HUES64 (cell line): ENCODE measurements around the gene EIF2B4.
"Not testable (repeated sequence)": the region's sequence is repeated elsewhere in the genome, so short reads cannot be mapped to it uniquely, and the experiment has no call there.

Experiments
- H3K27ac ChIP-seq: 2 replicates; pipeline ENCODE4 v1.7.0; 2013; ENCODE audit warnings: low read depth, low read length, inconsistent platforms
- H3K27me3 ChIP-seq: 2 replicates; pipeline ENCODE4 v1.6.1; 2013; ENCODE audit warnings: mild to moderate bottlenecking, low read length; ENCODE audit not compliant: insufficient read depth
- H3K36me3 ChIP-seq: 2 replicates; pipeline ENCODE4 v1.6.1; 2013; ENCODE audit warnings: mild to moderate bottlenecking, low read length; ENCODE audit not compliant: insufficient read depth
- H3K4me1 ChIP-seq: 2 replicates; pipeline ENCODE4 v1.6.1; 2013; ENCODE audit warnings: mild to moderate bottlenecking, low read length, moderate library complexity; ENCODE audit not compliant: insufficient read depth
- H3K4me3 ChIP-seq: 2 replicates; pipeline ENCODE4 v1.5.1; 2013; ENCODE audit warnings: mild to moderate bottlenecking, low read length, moderate library complexity
- H3K9ac ChIP-seq: 2 replicates; pipeline ENCODE4 v1.6.1; 2013; ENCODE audit warnings: mild to moderate bottlenecking, low read depth, low read length
- H3K9me3 ChIP-seq: 2 replicates; pipeline ENCODE4 v1.6.1; 2013; ENCODE audit warnings: low read depth, low read length; ENCODE audit not compliant: insufficient read depth
- WGBS: fragments of 150-250, 120-280 bp; methylation state at CpG from one replicate; pipeline ENCODE4 v1.1.7; 2013; ENCODE audit warnings: missing lambda C conversion rate; 5-methylcytosine and 5-hydroxymethylcytosine counted together

Gene EIF2B4

DNA sequence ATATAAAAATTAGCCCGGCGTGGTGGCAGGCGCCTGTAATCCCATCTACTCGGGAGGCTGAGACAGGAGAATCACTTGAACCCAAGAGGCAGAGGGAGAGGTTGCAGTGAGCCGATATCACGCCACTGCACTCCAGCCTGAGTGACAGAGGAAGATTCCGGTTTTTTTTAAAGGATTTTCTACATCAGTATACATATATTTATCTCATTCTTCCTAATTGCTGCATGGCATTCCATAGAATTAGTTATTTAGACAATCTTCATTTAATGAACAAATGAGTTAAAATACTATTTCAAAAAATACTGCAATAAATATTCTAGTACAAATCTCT lies 15.6 kb downstream of the EIF2B4 start:
- no peak overlapping the region; the same call in 1 of the 2 replicates for H3K27ac ChIP-seq
- H3K27me3 ChIP-seq, result no peaks in the 10 kb centered on the region
- H3K4me3 ChIP-seq, result no peak overlapping the region
- no peaks in the 10 kb centered on the region for H3K9me3 ChIP-seq
- no peak overlapping the region for H3K9ac ChIP-seq
- WGBS, result 89% methylated on average over 7 of the region's 7 CpGs
- peaks cover 11% of the 10 kb centered on the region for H3K36me3 ChIP-seq
- peaks cover 19% of the 10 kb centered on the region for H3K4me1 ChIP-seq

DNA sequence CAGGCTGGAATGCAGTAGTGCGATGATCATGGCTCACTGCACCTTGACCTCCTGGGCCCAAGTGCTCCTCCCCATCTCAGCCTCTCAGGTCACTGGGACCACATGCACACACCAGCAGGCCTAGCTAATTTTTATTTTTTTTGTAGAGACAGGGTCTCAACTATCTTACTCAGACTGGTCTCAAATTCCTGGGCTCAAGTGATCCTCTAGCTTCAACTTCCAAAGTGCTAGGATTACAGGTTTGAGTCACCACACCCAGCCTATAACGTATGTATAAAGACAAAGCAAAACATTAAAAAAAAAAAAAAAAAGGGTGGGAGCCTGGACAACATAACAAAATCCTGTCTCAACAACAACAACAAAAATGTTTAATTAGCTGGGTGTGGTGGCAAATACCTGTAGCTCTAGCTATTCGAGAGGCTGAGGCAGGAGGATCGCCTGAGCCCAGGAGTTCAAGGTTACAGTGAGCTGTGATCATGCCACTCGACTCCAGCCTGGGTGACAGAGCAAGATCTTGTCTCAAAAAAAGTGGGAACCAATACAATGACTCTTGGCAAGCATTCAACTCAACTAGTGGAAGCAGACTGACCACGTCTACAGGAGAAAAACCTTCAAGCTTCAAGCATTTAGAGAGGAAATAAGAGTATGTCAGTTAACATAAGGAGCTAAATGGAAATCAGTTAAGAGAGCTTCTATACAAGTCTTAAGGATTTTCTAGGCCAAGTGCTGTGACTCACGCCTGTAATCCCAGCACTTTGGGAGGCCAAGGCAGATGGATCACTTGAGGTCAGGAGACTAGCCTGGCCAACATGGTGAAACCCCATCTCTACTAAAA lies 16.2 kb downstream of the EIF2B4 start:
- peaks cover 11% of the 10 kb centered on the region for H3K36me3 ChIP-seq
- 94% methylated on average over 6 of the region's 7 CpGs for WGBS
- H3K4me1 ChIP-seq, result peaks cover 19% of the 10 kb centered on the region
- no peak overlapping the region; the same call in 1 of the 2 replicates for H3K4me3 ChIP-seq
- H3K9me3 ChIP-seq, result no peaks in the 10 kb centered on the region
- H3K27ac ChIP-seq, result peak overlapping the region; percentile 26; the same call in 1 of the 2 replicates
- H3K9ac ChIP-seq, result no peak overlapping the region
- H3K27me3 ChIP-seq, result no peaks in the 10 kb centered on the region

DNA sequence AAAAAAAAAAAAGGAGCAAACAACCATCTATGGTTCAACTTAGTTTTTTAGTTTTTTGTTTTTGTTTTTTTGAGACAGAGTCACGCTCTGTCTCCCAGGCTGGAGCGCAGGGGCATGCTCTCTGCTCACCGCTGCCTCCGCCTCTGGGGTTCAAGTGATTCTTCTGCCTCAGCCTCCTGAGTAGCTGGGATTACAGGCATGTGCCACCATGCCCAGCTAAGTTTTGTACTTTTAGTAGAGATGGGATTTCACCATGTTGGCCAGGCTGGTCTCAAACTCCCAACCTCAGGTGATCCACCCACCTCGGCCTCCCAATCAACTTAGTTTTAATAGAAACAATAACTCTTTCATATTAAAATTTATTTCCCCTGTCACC lies 16.8 kb downstream of the EIF2B4 start:
- not testable (repeated sequence) for H3K9me3 ChIP-seq, H3K9ac ChIP-seq, H3K27ac ChIP-seq, H3K4me3 ChIP-seq, H3K27me3 ChIP-seq
- Histone ChIP-seq H3K4me1 (peaks cover 19% of the 10 kb centered on the region), H3K36me3 (peaks cover 11% of the 10 kb centered on the region)
- 90% methylated on average over 5 of the region's 5 CpGs for WGBS

DNA sequence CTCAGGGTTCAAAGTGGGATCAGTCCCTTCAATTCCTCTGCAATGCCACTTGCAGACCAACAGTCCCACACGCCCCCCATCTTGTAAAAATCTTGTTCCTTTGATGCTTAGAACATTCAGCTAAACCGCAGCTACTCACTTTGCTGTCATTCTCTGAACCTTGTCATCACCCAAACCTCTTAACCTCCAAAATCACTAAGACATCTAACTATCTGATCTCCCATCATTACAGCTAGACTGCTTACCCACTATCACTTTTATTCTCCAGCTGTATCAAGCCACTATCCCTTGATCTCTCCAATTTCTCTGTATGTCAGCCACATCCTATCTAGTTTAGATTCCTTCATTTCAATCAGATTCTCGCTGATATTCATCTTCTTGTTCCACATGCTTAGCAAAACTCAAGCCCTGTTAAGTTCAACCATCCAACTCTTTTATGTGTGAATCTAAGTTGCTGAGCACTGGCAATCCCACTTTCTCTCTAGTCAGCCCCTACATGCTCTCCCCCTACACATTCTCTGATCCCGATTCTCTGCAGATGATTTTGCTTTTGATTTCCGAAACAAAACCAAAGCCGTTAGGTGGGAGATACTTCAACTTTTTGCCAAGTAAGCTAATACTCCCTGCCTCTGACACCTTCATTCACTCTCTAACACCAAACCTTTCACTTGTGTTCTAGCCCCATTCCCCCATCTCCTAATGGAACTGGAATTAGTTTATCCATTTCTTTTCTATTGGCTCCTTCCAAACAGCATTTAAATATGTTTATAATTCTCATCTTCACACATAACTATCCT lies 18.1 kb downstream of the EIF2B4 start:
- no peak overlapping the region for H3K27ac ChIP-seq
- no peaks in the 10 kb centered on the region for H3K27me3 ChIP-seq
- H3K4me3 ChIP-seq, result no peak overlapping the region
- peaks cover 11% of the 10 kb centered on the region for H3K36me3 ChIP-seq
- no peaks in the 10 kb centered on the region for H3K9me3 ChIP-seq
- H3K9ac ChIP-seq, result no peak overlapping the region
- peaks cover 19% of the 10 kb centered on the region for H3K4me1 ChIP-seq
- WGBS, result 93% methylated on average over 6 of the region's 6 CpGs

DNA sequence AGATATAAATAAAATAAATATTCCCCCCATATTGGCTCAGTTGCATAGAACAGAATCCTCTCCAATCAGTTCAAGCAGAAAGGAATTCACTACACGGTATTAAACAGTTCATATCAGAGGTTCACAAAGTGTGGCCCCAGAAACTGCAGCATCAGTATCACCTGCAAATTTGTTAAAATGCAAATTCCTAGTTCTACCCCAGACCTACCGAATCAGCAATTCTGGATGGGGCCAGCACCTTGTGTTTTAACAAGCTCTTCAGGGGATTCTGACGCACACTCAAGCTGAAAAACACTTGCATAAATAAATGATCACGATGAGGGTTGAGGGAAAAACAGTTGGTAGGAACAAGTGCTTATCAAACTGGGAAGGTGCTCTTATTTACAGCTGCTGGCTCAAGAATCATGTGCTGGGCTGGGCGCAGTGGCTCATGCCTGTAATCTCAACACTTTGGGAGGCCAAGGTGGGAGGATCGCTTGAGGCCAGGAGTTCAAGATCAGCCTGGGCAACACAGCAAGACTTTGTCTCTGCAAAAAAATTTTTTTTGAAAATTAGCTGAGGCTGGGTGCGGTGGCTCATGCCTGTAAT lies 19.9 kb downstream of the EIF2B4 start:
- peaks cover 11% of the 10 kb centered on the region for H3K36me3 ChIP-seq

DNA sequence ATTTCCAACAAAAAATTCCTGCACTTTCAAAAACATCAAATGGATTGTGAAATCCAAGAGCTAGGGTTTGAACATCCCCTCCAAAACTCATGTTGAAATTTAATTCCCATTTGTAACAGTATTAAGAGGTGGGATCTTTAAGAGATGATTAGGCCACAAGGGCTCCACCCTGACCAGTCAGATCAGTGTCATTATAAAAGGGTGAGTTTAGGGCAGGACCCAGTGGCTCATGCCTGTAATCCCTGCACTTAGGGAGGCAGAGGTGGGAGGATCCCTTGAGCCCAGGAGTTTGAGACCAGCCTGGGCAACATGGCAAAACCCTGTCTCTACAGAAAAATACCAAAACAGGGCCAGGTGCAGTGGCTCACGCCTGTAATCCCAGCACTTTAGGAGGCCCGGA lies 22.5 kb downstream of the EIF2B4 start:
- H3K27ac ChIP-seq, result no peak overlapping the region
- WGBS, result 94% methylated on average over 2 of the region's 2 CpGs

More for the DNA sequence above, 19.9 kb downstream of the EIF2B4 start:
- Histone ChIP-seq H3K27me3 (no peaks in the 10 kb centered on the region), H3K9me3 (no peaks in the 10 kb centered on the region), H3K4me3 (no peak overlapping the region), H3K4me1 (peaks cover 19% of the 10 kb centered on the region), H3K27ac (no peak overlapping the region), H3K9ac (no peak overlapping the region)
- WGBS, result 93% methylated on average over 7 of the region's 7 CpGs

DNA sequence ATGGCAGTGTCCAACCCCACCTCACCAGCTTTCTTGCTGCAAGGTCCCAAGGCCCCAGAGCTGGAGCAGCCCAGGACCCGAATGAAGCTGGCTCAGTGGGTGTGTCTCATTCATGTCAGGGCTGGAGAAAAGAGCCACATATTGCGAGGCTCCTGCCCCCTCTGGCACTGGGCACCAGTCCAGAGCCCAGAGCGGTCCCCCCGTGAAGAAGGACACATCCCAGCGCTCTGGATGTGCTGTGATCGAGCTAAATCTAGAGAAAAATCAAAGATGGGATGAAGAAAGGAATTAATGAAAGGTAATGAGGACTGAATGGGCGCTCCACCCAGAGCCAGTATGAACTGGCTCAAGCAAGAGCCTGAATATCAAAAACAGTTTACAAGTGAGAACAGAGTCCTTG lies 34.0 kb downstream of the EIF2B4 start:
- Histone ChIP-seq H3K9ac (no peak overlapping the region), H3K27me3 (no peaks in the 10 kb centered on the region), H3K27ac (no peak overlapping the region), H3K4me1 (no peaks in the 10 kb centered on the region), H3K36me3 (peaks cover 90% of the 10 kb centered on the region), H3K9me3 (no peaks in the 10 kb centered on the region), H3K4me3 (no peak overlapping the region)
- WGBS, result 94% methylated on average over 7 of the region's 7 CpGs

More for the DNA sequence above, 22.5 kb downstream of the EIF2B4 start:
- H3K4me3 ChIP-seq, result no peak overlapping the region
- 0 out of 2 replicates have a peak, but pooled peaks cover 2% of the 10 kb centered on the region for H3K4me1 ChIP-seq
- peaks cover 19% of the 10 kb centered on the region for H3K36me3 ChIP-seq
- H3K9me3 ChIP-seq, result no peaks in the 10 kb centered on the region
- H3K27me3 ChIP-seq, result no peaks in the 10 kb centered on the region
- H3K9ac ChIP-seq, result no peak overlapping the region

DNA sequence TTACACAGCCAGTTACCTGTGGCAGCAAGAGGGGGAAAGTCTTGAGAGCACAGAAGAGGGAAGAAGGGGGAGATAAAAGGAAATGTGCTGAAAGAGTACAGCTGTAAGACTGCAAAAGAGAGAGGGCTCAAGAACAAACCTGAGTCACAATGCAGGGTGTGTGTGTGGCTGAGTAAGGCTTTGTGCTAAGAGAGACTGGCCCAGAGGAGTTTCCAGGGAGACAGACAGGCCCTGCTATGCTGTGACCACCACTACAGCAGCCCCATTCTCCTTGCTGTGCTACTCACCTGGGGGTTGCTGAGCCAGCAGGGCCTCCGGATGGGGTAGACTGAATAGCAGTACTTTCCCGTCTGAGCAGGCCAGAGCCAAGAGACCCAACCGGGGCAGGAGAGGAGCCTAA lies 34.8 kb downstream of the EIF2B4 start:
- no peaks in the 10 kb centered on the region for H3K4me1 ChIP-seq
- peaks cover 90% of the 10 kb centered on the region for H3K36me3 ChIP-seq
- 91% methylated on average over 3 of the region's 3 CpGs for WGBS
- H3K4me3 ChIP-seq, result no peak overlapping the region
- H3K9ac ChIP-seq, result no peak overlapping the region
- no peaks in the 10 kb centered on the region for H3K27me3 ChIP-seq
- H3K9me3 ChIP-seq, result no peaks in the 10 kb centered on the region
- no peak overlapping the region for H3K27ac ChIP-seq

DNA sequence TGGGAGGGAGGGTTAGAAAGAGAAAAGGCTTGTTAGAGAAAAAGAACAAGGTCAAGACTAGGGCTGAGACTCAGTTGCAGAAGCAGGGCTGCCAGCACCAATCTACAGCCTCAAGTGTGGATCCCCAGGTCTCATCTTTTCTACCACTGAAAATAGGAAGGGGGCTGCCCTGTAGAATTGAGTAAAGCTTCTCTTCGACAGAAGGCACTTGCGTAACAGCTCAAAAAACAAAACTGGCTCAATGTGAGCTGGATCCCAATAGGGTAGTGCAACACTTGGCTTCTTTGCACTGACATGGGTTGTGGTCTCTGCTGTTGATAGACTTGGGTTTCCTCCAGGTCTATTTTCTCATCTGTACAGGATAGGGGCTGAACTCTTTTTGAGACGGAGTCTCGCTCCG lies 45.4 kb downstream of the EIF2B4 start:
- Histone ChIP-seq H3K4me3 (no peak overlapping the region), H3K4me1 (peaks cover 13% of the 10 kb centered on the region; the same call in 1 of the 2 replicates), H3K36me3 (peaks cover 42% of the 10 kb centered on the region), H3K27me3 (no peaks in the 10 kb centered on the region), H3K9ac (no peak overlapping the region), H3K9me3 (no peaks in the 10 kb centered on the region), H3K27ac (no peak overlapping the region)
- WGBS, result 97% methylated on average over 5 of the region's 5 CpGs

DNA sequence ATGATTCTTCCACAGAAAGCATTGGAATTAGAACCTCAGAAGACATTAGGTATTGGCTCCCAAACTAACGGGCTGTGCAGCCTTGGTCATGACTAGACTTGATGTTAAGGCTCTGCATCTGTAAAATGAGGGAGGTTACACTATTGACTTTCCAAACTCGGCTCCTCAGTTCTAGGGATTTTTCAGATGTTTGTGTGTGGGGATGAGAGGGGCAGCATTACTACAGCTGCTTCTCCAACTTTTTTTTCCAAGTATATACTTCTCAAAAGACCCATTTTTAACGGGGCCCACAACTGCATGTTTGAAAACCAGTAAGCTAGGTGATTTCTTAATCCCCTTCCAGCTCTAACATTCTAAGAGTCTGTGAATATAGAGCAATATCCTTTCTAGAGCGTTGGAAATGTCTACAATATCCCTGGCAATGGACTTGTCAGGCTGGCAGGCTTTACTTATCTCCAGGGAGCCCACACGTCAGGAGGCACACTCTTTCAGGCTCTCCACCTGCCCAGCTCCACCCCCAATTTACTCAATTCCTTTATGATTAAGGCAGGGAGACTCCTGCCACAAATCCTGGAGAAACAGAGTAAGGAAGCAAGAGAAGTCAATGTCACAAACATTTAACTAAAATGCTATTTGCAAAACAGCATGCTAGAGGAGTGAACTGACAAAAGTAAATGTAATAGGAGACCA lies 46.4 kb downstream of the EIF2B4 start:
- 45% methylated on average over 5 of the region's 5 CpGs for WGBS

More for the DNA sequence above, 46.4 kb downstream of the EIF2B4 start:
- Histone ChIP-seq H3K4me3 (peak overlapping the region; percentile 85), H3K27me3 (no peaks in the 10 kb centered on the region), H3K27ac (peak overlapping the region; percentile 88), H3K9me3 (no peaks in the 10 kb centered on the region), H3K4me1 (peaks cover 13% of the 10 kb centered on the region; the same call in 1 of the 2 replicates), H3K36me3 (peaks cover 32% of the 10 kb centered on the region), H3K9ac (peak overlapping the region; percentile 99)
